Heart left ventricle (tissue), 16 donors: ENCODE results near the gene PRKACA. TPM values are rescaled to one million over a fixed set of nuclear protein-coding genes. Genes with fewer than 3 reads are reported as not detected.
A peak's percentile ranks its signal among the peaks of the same experiment; 100 is the strongest.

ENCODE experiments used
- ATAC-seq, 4 donors: fragments of 200-7000 bp; cut with Tn5 transposase; one replicate each; pipeline ENCODE4 v1.9.1; 2020 to 2022; ENCODE audit warnings: moderate library complexity in 4 of 4, mild to moderate bottlenecking in 3 of 4, moderate number of reproducible peaks in 1 of 4
- DNase-seq, 5 donors: peaks; one replicate each; pipeline ENCODE4 v3.0.0-alpha.2; 2020
- H3K27ac ChIP-seq, 12 donors: fragments of 200-600 bp; sonication (generic) in 4 of 12; one replicate each; pipeline versions ENCODE4 v1.5.0 to v1.8.0; 2016 to 2022; ENCODE audit warnings: mild to moderate bottlenecking in 2 of 12
- H3K27me3 ChIP-seq, 9 donors: fragments of 200-600 bp; sonication (generic) in 2 of 9; one replicate each; pipeline versions ENCODE4 v1.5.1 to v1.8.0; 2016 to 2022; ENCODE audit warnings: mild to moderate bottlenecking in 3 of 9
- H3K36me3 ChIP-seq, 9 donors: fragments of 200-600 bp; sonication (generic) in 2 of 9; one replicate each; pipeline versions ENCODE4 v1.5.0 to v1.8.0; 2018 to 2022; ENCODE audit warnings: mild to moderate bottlenecking in 2 of 9
- H3K4me1 ChIP-seq, 12 donors: fragments of 200-600 bp; sonication (generic) in 4 of 12; one replicate each; pipeline versions ENCODE4 v1.5.0 to v1.8.0; 2016 to 2022; ENCODE audit warnings: mild to moderate bottlenecking in 3 of 12
- H3K4me3 ChIP-seq, 12 donors: fragments of 200-600 bp; sonication (generic) in 4 of 12; one replicate each; pipeline versions ENCODE4 v1.5.0 to v1.8.0; 2017 to 2022; ENCODE audit warnings: mild to moderate bottlenecking in 9 of 12, moderate library complexity in 4 of 12
- H3K9me3 ChIP-seq, 12 donors: fragments of 200-600 bp; sonication (generic) in 4 of 12; one replicate each; pipeline versions ENCODE4 v1.5.0 to v1.8.0; 2016 to 2022; ENCODE audit warnings: mild to moderate bottlenecking in 1 of 12
- CTCF ChIP-seq, 12 donors: fragments of 200-600 bp; sonication (generic) in 4 of 12; IDR thresholded peaks; one replicate each; pipeline versions ENCODE4 v1.5.0 to v1.8.0; 2018 to 2022; ENCODE audit warnings: antibody characterized with exemption in 12 of 12, mild to moderate bottlenecking in 5 of 12
- POLR2A ChIP-seq, 2 donors: fragments of 450-650 bp; IDR thresholded peaks; one replicate each; pipeline ENCODE4 v1.6.1; 2017; ENCODE audit warnings: antibody characterized with exemption in 2 of 2, mild to moderate bottlenecking in 2 of 2, moderate library complexity in 2 of 2
- WGBS, 4 donors: extraction: QIAGEN DNeasy Blood & Tissue Kit in 2 of 4; methylation state at CpG; one replicate each; pipeline versions ENCODE4 v1.1.5 to v1.1.7; 2013 to 2018; 5-methylcytosine and 5-hydroxymethylcytosine counted together
- intact Hi-C, 10 donors: fragments of 100-400 bp; cut with DNase I; formaldehyde crosslinking; loops; one replicate each; pipeline versions ENCODE4 v1.11.1 to v1.14.2; 2022
- polyA plus RNA-seq, 2 donors: library from polyadenylated mRNA; stranded (reverse); fragments of 200-250 nt; gene quantifications; one replicate each; pipeline ENCODE4 v1.2.3, GENCODE V29; 2013
- total RNA-seq, 9 donors: library from RNA; depleted of rRNA in 2 of 9; stranded (reverse); fragments of >200 nt in 2 of 9; fragmentation: NEBNext Ultra II Directional in 3 of 9; extraction: Animal tissue kit (Norgen Biotek cat#: 25700) in 3 of 9; gene quantifications; one replicate each; pipeline versions ENCODE4 v1.1.0 to v1.2.4, GENCODE V29; 2016 to 2023
- donor health status: ischemic (EF 13 %, LVEDD 7.1; RV severe dilation, severe dysfunction).
- donor health status: healthy with polysubstance abuse.
- donor health status: DM: no; HTN: yes; CAD: no.
- donor health status: DM: no; HTN: no; CAD: no.
- donor health status: ischemic (EF 25% LVEDD 6.9; RV normal size, moderate dysfunction).
- donor health status: ischemic (EF 25% LVEDD 5.7; RV mildly dilated, moderate dysfunction).
- donor health status: healthy.
- donor health status: DM: yes; HTN: yes; CAD: no.
- donor health status: ischemic (EF 35%, LVEDD 5.7; RV mildly dilated, moderate dysfunction).
- donor health status: nonischemic (EF 11% LVEDD 7.7; RV severe dilation, severe dysfunction).
- donor health status: DM: yes; HTN: yes; CAD: no.
- donor health status: PGD.
- donor health status: ischemic (EF 29% LVEDD 5.4; RV normal size, mild dysfunction).
- donor health status: nonischemic (EF 23%, LVEDD 6.1; RV moderate dilation, normal function).

Gene PRKACA
- total and polyA plus RNA-seq, 11 donors = 216 to 554 (median 454) TPM

DNA sequence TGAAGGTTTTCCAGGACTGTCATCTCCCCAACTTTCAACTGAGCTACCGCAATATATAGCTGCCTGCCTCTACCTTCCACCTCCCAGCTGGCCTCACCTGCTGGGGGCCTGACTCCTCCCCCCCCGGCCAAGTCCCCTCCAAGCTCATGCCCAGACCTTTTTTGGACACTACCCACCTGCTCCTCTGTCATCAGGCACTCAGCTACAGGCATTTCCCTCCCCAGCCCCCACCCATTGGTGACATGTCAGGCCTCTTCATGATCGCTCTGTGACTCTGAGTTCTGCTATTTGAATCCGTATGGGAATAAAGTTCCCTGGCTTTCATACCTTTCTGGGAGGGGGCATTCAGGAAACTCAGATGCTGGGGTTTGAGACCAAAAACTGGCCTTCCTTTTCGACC lies 1.8 kb downstream of the PRKACA start:
- intact Hi-C loops = loop anchor here in 5 of 10 donors (5.0 kb wide), 2 partner anchors 33 to 43 kb away; partner anchors contain the start of gene MISP3 (in 2 of the 5)
- no peaks in the 10 kb centered on the region for H3K27me3 ChIP-seq

DNA sequence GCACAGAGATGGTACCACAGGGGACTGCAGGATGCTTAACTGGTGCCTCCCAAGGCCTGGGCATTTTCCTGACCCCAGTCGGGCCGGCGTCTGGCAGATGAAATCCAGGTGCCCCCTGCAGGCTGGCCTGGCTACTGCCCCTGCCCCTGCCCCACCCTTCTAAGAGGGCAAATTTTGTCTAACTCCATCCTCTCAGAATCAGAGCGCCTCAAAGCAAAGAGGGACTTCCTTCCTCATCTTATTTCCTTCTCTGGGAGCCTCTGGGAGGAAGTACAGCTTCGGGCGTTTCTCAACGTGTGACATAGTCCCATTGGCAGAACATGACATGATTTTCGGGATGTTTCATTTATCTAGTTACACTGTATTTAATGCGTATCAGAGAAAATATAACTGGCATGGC lies 2.7 kb downstream of the PRKACA start:
- TF ChIP-seq POLR2A (IDR thresholded peaks at IDR 0.05) (no peak), CTCF (IDR thresholded peaks at IDR 0.05) (peak; percentile 32 to 68 (median 62))
- H3K27me3 ChIP-seq = no peaks in the 10 kb centered on the region
- H3K27ac ChIP-seq = peak overlapping the region; percentile 16 to 98 (median 94)
- ATAC-seq = peak in 1 of 4 donors; percentile 4
- no peaks in the 10 kb centered on the region for H3K9me3 ChIP-seq
- DNase-seq = peak; percentile 51 to 85 (median 72)
- H3K4me3 ChIP-seq = peak overlapping the region in 3 of 12 donors; percentile 2 to 13 (median 7)
- peaks cover 35 to 84% (median 77%) of the 10 kb centered on the region in 12 donors for H3K4me1 ChIP-seq
- H3K36me3 ChIP-seq = peaks cover 0 to 5% (median 0%) of the 10 kb centered on the region in 9 donors
- 17 to 28% (median 25%) methylated on average over 9 of the region's 9 CpGs for WGBS, 4 donors
- intact Hi-C loops = loop anchor here in 5 of 10 donors (5.0 kb wide), 2 partner anchors 33 to 43 kb away; partner anchors contain the start of gene MISP3 (in 2 of the 5)

More for the DNA sequence above, 1.8 kb downstream of the PRKACA start:
- H3K9me3 ChIP-seq = no peaks in the 10 kb centered on the region
- H3K4me3 ChIP-seq = peak overlapping the region in 10 of 12 donors; percentile 86 to 98 (median 92)
- peaks cover 0 to 2% (median 0%) of the 10 kb centered on the region in 9 donors for H3K36me3 ChIP-seq
- WGBS, 4 donors = 39 to 56% (median 54%) methylated on average over 5 of the region's 5 CpGs
- DNase-seq = peak in 1 of 5 donors; percentile 32
- TF ChIP-seq POLR2A (IDR thresholded peaks at IDR 0.05) (no peak), CTCF (IDR thresholded peaks at IDR 0.05) (no peak)
- peak overlapping the region in 11 of 12 donors; percentile 80 to 98 (median 95) for H3K27ac ChIP-seq
- ATAC-seq = no peak
- peaks cover 35 to 85% (median 74%) of the 10 kb centered on the region in 12 donors for H3K4me1 ChIP-seq

GRCh38 chr19:14114439-14114838 lies 3.1 kb downstream of the PRKACA start:
- no peak for TF ChIP-seq CTCF (IDR thresholded peaks at IDR 0.05)
- TF ChIP-seq POLR2A (IDR thresholded peaks at IDR 0.05) = no peak
- DNase-seq (peak in 1 of 5 donors; percentile 25), ATAC-seq (no peak)
- Histone ChIP-seq H3K36me3 (peaks cover 0 to 5% (median 0%) of the 10 kb centered on the region in 9 donors), H3K27ac (peak overlapping the region; percentile 16 to 98 (median 94)), H3K9me3 (no peaks in the 10 kb centered on the region), H3K4me3 (peak overlapping the region in 3 of 12 donors; percentile 1 to 7 (median 2)), H3K4me1 (peaks cover 35 to 83% (median 72%) of the 10 kb centered on the region in 12 donors), H3K27me3 (no peaks in the 10 kb centered on the region)
- intact Hi-C loops = no loop called here
- WGBS, 4 donors = 51 to 81% (median 74%) methylated on average over 6 to 7 of the region's 7 CpGs

- Histone ChIP-seq H3K4me1 (peaks cover 35 to 83% (median 67%) of the 10 kb centered on the region in 12 donors), H3K9me3 (no peaks in the 10 kb centered on the region), H3K36me3 (peaks cover 0 to 10% (median 0%) of the 10 kb centered on the region in 9 donors), H3K4me3 (peak overlapping the region in 6 of 12 donors; percentile 10 to 50 (median 36)), H3K27ac (peak overlapping the region; percentile 80 to 98 (median 96)), H3K27me3 (no peaks in the 10 kb centered on the region)
- DNase-seq = peak in 3 of 5 donors; percentile 55 to 72 (median 59)
- 76 to 80% (median 79%) methylated on average over 12 to 18 of the region's 18 CpGs for WGBS, 4 donors
- TF ChIP-seq CTCF (IDR thresholded peaks at IDR 0.05) = peak in 8 of 12 donors; percentile 15 to 38 (median 29)
- TF ChIP-seq POLR2A (IDR thresholded peaks at IDR 0.05) = no peak
- intact Hi-C loops = loop anchor here in 1 of 10 donors (2.0 kb wide), 1 partner anchor 21 kb away; no protein-coding TSS in a partner anchor
- no peak for ATAC-seq
Measured at GRCh38 chr19:14113762-14114414, 3.7 kb downstream of the PRKACA start.
